Medulla oblongata (tissue), 1 donor: Measurements from ENCODE around the gene TMA7B.

ENCODE experiments used
- DNase-seq: peaks from one replicate; pipeline ENCODE4 v3.0.0-alpha.2; 2015; ENCODE audit errors: extremely low spot score

TMA7B gene

DNA sequence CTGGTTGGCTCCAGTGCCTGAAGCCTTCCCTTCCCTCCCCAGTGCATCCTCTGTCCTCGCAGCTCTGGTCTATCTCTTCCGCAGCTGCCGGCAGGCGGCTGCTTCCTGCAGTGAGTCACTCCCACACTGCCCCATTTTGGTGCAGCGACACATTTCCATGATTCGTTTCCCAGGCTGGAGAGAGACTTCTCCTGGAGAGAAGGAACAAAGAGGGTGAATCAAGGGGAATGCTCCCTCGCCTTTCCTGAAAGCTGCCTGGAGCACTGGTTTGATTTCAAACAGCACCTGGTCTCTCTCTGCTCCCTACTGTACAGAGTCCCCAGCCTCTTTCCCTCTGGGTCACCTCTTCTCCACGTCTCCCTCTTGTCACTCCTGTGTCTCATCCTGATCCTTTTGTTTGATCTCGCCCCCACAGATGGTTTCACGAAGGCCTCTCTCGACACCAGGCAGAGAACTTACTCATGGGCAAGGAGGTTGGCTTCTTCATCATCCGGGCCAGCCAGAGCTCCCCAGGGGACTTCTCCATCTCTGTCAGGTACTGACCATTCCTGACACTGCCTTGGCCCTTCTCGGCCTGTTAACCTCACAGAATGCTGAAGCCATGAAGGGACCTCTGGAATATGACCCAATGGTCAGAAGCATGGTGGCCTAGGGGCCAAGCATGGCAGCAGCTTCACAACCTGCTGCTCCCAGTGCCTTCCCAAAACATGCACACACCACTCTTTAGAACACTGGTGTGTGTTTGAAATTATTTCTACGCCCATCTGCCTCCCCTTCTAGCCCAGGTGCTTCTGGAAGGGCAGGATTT lies at the start of gene TMA7B:
Gene TMA7B (plus strand): TSS at position 758 of the 808 bp plus-strand sequence. CDS start 3,978 bp downstream, outside the sequence.
- no peak for DNase-seq

DNA sequence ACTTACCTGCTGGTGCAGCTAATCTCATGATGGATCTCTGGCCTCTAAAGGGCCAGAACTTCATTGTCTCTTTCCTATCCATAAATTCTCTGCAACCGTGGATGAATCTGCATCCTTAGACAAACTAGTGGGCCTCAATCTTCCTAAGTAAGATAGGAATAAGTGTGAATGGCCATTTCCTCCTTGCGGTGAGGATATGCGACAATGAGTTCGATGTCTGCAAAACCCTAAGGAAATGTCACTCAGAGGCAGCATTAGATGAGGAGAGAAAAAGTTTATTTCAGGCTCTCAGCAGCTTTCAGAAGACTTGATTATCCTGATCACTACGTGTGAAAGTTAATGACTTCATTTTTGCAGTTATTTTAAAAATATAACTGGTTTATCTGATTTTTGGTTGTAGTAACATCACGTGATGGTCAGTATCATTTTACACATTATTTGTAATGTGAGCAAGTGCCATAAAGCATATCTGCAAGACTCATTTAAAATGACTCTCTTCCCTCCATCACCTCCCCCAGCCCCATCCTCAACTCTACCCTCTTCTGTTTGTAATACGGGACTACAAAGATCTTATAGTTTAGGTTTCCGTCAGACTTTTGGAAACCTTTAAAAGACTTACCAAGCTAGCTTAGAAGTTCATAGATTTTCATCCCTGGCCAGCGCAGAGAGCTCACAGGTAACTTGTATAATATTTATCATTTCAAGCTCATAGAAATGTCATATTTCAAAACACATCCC lies 49.2 kb upstream of the TMA7B start:
- no peak for DNase-seq

DNA sequence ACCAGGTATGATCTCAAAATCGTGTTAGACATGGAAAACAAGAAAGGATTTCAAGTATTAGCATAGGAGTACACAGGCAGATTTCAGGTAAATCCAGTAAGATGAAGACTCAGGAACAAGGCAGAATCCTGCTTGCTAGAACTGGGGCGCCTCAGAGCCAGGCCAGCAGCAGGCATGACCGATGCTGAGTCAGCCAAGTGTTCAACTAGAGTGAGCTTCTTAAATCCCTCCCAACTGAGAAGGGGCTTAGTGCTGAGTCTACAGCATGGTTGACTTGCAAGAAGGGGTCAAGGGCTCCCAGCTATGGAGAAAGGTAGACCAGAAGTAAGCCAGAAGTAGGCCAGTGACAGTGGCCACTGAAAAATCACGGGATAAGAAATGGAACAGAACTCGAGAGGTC lies 46.9 kb upstream of the TMA7B start:
- DNase-seq: no peak

DNA sequence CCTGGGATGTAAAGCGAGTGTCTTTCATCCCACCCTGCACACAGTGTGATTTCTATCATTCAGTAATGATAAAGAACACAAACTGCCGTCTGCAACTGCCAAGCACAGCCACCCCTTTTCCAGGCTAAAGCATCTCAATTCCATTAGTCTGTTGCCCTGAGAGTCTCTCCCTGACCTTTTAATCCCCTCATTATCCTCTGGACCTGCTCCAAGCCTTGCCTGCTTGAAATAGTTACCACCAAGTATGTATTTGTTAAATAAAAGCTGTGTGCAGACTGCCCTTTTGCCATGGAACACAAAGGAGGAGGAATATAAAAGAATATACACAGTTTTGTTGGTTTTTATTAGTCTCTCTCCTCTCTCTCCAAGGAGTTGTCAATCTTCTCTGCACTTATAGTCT lies 46.3 kb upstream of the TMA7B start:
- no peak for DNase-seq

DNA sequence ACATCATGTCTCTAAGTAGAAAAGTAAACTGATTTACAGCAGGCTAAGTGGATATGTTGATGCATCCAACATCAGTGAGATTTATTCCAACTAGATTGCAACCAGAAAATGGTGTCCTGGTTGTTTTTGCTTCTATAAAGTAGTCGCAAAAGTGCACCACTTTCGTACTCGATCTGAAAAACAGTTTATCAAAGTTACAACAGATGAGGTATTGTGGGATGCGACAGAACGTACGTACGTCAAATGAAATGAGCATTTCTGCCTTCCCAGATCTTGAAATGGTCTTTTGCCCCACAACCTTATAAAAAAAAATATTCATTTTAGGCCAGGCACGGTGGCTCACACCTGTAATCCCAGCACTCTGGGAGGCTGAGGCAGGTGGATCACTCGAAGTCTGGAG lies 45.6 kb upstream of the TMA7B start:
- DNase-seq: no peak

DNA sequence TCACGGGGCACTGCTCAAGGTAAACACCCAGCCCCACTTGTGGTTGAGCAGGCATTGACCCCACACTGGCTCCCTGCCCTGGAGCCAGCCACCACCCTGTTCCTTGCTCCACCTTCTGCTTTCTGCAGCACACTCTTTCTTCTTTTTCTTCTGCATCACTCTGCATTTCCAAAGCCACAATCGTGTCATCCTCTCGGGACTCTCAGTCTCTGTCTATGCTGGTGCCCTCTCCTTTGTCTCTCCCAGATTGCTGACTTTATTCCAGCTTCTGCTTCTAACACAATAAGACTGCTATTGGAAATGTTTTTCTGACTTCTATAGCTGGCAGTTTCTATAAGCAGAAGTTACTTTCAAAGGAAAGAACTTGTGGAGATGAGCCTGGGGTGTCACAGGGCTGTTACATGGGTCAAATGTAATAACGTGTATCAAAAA lies 44.9 kb upstream of the TMA7B start:
- peak; percentile 62 for DNase-seq

DNA sequence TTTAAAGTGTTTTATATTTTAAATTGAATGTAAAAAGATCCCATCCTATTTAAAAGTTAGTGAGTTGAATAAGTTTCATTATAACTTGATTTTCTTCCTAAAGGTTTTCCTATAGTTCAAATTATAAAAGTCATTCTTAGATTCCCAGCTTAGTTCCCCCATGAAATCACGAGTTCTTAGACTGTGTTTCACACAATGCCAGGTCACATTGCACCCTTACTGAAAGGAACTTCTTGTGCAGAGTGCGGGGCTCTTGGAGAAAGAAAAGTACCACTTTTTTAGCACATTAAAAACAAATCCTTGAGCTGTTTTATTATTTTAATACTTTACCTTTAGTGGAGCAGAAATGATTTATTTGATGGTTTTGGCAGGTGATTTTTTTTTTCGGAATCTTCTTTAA lies 43.7 kb upstream of the TMA7B start:
- DNase-seq: peak; percentile 72

DNA sequence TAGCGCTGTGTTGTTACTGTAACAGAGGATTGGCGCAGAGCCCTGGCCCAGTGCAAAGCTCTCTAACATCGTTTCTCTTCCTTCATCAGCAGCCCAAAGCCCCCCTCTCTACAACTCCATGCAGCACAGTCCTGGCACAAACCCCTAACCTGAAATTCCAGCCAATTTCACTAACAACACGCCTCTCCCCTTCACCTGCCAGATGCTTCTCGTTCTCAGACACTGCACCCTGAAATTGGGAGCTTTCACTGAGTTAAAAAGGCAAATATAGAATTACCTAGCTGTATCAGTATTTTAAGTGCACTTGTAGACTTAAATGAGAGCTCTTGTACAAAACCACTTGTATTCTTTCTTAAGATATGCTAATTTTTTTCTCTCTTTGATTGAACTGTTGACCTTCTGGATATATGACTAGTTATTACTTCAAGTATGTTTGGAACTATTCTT lies 43.0 kb upstream of the TMA7B start:
- DNase-seq: no peak

DNA sequence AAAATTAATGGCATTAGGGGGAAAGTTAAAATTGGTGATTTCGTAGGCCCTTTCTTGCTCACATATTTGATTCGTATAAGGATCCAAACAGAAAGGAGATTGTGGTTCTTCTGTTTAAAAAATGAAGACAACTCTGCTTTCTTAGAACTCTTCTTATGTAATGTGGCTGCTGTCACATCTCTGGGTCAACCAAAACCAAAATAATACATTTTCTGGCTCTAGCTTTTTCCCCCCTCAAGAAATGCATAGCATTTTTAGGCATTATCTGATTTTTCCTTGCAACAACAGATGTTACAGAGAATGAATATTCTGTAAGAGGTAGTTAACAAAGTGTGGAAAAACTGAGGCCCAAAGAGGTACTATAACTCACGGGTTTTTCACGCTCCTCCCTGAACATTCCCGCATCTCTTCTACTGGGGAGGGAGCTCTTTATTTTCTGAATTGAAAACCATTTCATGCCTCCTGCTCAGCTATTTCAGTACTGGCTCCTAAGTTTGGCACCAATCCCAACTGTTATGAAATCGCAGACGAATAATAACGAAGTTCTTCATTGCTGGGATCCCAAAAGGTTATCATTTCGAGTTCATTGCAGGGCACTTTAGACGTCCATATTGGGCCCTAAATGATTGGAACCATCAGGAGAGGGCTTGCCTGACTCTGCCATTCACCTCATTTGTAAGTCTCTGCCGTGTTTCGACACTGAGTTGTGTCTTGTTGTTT lies 42.3 kb upstream of the TMA7B start:
- DNase-seq: no peak

DNA sequence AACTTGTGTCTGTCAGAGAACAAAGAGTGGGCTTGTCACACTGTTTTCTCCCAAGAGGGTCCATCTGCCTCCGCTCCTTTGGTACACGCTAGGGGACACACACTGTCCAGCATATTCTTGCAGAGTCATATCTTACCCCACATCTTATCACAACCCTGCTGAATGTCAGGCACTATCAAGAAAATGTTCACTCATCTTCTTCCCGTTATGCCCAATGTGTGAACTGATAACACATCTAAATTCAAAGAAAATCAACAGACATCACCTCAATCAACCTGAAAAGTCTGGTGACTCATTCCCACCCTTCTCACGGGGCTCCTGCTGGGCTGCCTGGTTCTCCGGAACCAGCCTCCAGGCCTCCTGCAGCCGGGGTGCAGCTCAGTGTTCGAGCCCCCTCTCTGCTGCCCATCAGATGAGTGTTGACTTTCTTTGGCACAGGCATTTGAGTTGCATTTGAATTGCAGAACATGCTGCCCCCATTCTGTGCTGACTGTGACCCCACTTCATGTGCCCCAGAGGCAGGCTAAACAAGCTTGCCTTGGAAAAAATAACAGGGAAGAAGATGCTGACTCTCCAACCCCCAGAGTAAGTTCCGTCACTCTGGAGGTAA lies 40.0 kb upstream of the TMA7B start:
- DNase-seq: no peak

DNA sequence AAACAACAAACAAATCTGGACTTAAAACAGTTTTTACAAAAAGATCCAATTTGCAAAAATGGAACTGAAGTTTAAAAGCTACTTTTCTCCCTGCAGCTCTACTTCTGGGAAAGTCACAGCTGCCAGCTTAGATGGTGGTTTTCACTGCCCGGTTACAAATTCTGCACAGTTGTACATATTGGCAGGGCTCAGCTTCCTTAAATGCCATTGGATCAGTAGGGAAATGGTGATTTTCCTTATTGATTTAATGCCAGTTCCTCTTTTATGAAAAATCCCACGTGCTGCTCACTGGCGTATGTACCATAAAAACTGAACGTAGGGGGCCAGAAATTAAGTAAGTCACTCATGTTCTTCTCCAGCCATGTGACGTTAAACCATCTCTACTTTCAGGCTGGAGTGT lies 36.5 kb upstream of the TMA7B start:
- DNase-seq: no peak

DNA sequence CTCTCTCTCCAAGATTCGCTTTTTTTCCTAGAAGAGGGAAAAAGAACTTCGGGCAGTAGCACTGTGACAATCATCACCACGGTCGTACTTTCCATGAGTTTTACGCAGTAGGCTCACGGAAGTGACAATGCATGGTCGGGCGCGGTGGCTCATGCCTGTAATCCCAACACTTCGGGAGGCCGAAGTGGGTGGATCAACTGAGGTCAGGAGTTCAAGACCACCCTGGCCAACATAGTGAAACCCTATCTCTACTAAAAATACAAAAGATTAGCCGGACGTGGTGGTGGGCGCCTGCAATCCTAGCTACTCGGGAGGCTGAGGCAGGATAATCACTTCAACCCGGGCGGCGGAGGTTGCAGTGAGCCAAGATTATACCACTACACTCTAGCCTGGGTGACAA lies 35.9 kb upstream of the TMA7B start:
- no peak for DNase-seq

DNA sequence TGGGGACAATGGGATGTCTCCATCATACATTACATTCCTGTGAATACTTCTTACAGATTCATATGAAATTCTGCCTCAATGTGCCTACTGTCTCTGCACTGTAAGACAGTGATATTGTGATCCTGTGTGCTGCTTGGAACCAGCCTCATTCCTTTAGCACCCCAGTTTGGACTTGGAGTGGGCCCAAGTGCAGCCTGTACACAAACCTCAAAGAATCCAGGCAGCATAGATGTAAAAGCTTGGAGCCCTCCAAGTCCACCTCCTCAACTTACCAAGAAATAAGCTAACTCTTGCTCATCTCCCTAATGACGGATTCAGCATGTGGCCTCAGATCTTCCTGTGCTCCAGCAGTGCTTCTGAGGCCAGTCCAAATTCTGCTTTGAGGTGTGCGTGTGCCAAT lies 34.9 kb upstream of the TMA7B start:
- no peak for DNase-seq

DNA sequence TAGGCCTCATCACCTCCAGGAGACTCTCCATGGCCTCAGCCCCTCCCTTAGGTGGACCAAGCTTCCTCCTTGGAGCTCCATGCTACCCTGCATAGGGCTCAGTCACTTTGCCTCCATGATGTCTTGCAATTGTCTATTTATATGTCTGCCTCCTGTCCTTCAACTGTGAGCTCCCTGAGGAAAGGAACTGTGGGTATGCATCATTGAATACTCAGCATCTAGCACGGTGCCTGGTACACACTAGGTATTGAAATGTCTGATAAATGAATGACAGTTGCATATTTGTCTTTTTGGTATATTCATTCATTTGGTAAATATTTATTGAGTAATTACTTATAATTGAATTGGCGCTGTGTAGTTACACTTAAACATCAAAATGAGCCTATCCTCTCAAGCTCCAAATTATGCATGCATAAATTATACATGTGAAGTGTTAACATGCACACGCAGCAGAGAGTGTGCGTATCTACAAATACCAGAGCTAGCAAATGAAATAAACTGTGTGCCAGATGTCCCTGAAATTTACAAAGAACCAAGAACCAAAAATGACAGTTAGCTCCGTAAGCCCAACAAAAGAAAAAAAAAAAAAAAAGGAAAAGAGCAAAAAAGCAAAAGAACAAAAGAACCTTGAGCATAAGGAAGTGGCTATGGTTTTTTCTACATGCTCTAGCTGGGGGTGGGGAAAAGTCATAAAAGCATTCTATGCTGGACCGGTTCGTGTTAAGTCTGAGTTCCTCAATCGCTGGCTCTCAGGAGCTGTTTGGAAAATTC lies 34.1 kb upstream of the TMA7B start:
- no peak for DNase-seq

DNA sequence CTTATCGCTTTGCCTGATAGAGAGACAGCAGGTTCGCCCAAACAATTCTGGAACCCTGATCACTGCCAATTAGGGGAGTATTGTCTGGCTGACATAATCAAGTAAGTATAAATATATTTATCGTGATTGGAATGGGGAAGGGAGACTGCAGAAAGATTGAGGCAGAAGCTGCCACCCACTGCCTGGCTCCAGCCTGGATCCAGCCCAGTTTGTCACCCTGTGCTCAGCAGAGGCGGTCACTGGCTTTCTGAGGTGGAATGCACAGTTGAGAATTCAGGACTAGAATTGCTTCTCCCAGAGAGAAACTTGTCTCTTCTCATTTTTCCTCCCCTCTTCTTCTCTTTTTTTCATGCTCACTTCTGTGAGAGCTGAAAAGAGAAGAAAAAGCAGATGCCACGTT lies 33.4 kb upstream of the TMA7B start:
- no peak for DNase-seq

DNA sequence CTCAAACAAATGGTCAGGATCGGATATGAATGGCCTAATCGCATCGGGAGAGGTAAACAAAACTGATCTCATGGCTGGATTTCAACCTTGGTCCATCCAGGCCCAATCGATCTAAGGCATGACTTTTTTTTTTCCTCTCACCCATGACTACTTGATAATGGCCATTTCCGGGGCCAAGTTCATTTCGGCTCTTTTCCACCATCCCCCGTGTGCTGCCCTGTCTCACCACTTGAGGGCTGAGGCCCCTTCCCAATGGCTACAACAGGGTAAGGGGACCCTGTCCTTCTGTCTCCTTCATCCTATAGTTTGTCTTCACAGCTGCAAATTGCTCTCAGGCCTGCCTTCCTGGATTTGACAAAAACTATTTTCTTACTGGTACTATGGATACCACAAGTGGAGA lies 32.7 kb upstream of the TMA7B start:
- DNase-seq: no peak

DNA sequence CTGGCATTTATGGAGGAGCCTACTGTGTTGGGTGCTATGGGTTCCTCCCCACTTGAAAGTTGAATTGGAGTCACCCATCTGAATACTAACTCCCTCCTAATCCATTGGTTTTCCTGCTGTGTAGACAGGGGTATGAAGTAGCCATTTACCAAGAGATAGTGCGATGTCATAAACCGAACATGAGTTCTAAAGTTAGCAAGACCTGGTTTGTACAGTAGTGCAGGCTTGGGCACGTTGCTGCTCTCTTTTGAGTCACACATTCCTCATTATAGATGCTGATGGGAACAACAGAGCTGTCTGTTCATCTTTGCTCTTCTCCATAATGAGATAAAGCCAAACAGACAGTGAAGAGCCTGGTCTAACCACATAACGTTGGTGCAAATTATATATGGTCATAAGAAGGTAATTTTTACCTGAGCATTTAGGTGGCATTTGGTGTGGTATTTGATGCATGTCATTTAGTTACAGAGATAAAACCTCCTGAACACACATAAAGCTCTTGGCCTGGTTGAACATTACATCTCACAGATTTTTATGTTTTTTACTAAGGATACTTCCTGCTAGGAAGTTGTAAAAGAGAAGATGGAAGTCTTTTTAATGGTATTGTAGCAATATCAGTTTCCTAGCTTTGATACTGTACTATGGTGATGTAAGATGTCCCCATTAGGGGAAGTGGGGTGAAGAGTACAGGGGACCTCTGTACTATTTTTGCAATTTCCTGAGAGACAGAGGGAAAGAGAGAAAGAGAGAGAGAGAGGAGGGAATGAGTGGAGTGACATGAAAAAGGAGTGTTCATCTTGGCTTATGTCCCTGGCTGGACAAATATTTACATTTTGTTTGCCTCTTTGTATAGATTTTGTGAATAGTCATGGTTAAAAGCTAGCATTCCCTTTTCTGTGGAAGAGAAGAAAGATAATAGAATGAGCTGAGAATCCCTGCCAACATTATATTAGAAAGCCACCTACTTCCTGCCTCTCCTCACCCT lies 31.4 kb upstream of the TMA7B start:
- no peak for DNase-seq

DNA sequence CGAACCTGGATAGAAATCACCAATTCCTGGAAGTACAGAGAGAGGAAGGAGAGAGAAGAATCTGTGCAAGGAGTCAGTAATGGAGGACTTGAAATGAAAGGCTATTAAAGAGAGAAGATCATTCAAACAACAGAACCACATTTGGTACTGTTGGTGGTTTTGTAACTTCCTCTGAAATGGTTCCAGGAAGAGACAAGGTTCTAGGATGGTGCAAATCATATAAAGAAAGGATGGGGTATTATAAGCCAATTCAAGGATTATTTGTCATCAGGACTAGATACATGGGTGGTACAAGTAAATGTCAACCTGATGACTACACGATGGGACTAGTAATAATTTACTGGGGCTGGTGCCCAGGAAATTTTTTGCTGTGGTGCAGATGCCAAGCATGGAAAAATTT lies 28.9 kb upstream of the TMA7B start:
- no peak for DNase-seq

DNA sequence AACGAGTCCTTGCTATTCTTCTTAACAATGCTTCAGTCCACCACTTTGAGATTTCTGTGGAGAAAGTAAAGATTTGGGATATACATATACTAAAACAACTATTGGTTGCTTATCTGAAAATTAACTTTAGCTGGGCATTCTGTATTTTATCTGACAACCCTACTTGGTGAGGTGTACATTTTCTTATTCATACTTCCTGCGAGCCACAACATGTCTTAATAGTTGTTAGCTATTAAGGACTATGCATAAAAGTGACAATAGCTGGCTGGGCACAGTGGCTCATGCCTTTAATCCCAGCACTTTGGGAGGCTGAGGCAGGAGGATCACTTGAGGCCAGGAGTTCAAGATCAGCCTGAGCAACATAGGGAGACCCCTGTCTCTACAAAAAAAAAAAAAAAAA lies 28.0 kb upstream of the TMA7B start:
- DNase-seq: no peak
